HG03565 (cell line): ENCODE data around the gene MYO5B.

Source experiments
- ATAC-seq: cut with Tn5 transposase; IDR thresholded peaks from one replicate; pipeline ENCODE4 v1.9.1; 2021; ENCODE audit warnings: mild to moderate bottlenecking, moderate library complexity; ENCODE audit not compliant: unreplicated experiment

The MYO5B gene

DNA sequence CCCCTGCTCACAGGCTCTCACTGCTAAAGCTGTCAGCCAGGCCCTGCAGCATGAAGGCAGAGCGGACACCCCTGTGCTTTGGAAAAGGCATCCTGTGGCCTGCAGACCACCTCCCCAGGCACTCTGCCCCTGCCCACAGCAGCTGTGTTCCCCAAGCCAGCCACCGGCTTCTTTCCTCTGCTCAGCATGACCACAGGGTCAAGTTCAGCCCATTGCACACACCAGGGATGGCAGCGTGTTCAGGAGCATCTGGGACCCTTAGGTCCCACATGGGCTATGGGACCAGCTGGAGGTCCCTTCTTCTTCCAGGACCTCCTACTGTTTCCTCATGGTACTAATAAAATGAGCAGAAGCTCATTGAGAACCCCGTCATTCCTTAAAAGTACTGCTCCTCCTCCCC lies 263.2 kb downstream of the MYO5B start:
- no peak for ATAC-seq

DNA sequence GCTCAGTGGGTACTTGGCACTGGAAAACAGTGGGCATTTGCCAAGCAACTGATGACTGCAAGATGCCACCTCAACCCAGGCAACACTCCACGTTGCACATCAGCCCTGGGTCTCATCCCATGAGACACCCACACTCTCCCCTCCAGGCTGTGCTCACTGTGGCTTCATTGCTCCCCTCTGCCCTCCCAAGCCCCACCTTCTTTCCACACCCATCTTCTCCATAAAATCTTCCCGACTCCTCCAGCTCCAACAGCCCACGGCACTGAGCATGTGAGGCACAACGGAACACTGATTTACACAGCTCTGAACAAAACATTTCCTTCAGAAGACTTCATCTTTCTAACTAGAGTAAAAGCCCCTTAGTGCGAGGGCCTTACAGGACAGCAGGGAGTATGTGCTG lies 263.8 kb downstream of the MYO5B start:
- ATAC-seq = no peak

DNA sequence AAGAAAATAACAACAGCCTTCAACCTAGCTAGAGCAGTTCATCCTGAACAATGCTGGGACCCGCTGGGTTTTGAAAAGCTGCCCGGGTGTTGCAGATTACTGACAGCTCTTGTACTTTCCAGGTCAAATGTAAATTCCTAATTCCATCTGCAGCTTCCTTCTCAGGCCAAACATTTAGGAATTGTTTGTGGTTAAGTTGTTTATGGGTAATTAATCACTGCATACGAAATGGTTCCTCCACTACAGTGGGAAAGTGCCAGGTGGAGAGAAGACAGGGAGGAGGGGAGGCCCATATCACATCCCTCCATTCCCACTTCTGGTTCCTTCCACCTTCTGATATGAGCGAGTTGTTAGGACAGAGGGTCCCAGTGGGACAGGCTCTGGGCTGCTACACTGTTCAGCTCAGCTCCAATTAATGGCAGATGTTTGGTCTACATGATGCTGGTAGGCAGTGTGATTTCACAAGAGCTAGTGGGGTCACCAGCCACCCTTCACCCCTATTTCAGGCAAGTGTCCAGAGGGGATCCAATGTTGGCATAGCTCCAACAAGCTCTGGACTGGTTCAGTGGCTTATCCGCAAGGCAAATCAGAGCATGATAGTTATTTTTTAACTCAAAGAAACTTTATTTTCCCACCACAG lies 268.7 kb downstream of the MYO5B start:
- no peak for ATAC-seq

DNA sequence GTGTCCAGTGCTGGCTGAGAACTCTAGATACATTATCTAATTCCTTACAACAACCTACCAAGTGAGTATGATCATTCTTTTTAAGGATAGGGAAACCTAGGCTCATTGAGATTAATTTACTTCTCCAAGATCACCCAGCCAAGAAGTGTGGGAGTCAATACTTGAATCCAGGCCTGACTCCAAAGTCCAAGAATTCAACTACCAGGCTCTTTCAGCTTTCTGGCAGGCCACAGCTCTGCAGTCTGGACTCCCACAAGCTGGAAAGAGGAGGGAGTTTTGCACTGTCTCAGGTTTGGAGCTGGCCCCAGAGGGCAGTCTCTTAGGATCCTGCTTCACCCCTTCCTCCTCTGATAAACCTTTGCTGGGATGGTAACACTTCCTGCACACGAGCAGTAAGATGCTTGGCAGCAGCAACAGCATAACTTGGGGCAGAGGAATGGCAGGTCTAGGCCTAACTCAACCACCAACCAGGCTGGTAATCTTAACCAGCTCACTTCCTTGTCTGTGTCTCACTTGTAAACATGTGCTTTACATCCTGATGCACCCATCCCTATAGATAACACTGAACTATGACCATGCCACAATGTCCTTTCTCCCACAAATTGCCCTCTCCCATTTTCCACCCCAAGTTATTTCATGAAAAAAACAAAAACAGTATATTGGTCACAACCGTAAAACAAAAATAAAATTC lies 270.5 kb downstream of the MYO5B start:
- no peak for ATAC-seq

DNA sequence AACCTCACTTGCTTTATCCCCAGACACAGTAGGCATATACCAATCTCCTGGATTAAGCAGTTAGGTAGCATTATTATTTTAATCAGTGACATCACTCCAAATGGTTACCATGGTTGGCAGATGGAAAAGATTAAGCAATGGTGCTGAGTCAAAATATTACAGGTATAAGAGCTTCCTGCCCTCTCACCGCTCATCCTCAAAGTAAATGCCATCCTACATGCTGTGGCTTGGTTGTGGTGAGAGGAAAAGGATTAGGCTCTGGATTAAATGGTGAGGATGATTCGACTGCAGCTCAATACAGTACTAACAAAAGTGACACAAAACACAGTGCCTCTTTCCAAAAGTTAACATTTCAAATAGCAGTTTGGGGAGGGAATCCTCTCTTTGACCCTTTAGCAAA lies 272.7 kb downstream of the MYO5B start:
- no peak for ATAC-seq

DNA sequence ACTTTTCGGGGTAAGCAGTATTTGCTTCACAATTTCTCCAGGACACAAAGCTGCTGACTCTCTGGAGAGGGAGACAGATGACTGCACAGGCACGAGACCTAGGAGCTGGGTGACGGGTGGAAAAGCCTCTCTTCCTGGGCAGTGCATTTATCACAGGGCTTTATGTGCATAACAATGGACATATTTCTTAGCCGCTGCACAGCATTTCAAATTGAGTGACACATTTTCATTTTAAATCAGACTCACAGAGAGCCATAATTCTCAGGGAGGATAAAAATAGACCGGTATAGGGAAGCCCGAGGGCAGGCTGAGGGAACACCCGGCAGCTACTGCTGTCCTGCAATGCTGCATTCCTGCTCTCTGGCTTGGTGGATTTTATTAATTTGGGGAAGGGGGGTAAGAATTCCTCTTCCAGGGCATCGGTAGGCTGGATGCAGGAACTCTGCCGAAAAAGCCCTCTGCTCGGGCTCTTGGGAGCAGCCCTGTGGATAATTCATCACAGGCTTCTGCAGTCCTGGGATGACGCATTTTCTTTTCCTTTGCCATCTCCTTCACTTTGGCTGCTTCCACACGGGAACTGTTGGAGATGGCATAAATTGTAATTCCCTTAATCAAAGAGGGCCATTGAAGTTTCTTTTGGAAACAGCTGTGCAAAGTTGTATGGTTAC lies 273.5 kb downstream of the MYO5B start:
- ATAC-seq = no peak

DNA sequence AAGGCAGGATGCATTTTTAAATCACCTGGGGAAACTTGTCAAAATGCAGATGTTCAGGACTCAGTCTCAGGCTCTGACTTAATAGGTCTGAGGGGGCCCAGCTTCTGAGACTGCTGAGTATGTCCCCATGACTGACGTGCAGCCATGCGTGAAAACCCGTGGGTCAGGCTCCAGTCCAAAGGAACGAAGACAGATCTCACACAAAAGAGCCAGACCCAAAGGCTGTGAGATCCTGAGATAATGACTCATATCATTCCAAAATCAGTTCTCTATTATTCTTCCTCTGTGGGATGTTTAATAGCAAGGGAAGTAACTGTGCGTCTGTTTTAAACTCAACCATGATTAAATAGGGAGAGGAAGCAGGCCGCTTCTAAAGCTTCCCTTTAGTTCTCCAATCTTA lies 274.2 kb downstream of the MYO5B start:
- ATAC-seq = no peak

DNA sequence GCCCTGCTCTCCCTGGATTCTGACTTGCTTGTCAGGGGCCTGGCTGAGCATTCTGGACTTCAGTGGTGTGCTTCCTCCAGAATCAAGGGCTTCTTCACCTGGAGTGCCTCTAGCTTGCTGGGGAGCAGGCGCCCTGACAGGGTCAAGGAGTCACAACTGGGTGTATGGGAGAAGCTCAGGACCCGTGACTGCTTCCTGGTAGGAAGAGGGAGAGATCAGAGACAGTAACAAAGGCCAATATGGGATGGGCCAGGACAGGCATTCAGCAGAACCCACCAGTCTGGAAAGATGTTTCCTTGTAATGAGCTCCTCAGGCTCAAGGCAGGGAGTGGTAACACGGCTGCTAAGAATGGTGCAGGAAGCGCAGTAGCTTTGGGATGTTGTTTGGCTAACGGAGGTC lies 277.2 kb downstream of the MYO5B start:
- no peak for ATAC-seq

DNA sequence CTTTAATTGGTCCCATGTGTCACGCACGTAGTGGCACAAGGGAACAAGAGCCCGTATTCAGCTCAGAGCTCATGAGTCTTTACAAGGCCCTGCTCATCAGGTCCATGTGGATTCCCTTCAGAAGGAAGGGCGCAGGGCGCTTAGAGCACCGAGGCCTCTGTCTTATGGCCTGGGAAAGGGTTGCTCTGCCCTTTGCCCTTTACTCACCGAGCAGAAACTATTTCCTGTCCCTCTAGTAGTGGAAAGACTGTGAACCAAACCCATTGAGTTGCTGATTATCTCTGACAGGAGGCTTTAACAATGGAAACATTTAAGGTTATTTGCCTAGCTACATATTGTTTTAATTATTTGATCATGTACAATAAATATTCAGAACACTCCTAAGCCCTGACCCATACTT lies 279.6 kb downstream of the MYO5B start:
- no peak for ATAC-seq

DNA sequence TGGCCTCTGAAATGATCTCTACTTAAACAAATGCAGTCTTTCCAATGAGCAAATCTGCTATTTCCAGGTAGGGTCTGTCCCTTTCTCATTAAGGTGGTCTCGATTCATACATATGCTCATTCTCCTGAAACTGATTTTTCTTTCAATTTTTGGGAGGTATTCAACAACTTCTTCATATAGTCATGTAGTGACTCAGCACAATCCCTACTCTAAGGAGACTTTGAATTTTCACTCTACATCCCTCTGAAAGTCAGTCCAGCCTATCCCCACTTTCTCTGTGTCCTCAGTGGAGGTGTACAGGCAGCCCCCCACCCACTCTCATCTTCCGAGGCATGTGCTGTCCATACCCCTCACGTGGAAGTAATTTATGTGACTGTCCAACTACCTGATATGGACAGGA lies 281.7 kb downstream of the MYO5B start:
- ATAC-seq = no peak

DNA sequence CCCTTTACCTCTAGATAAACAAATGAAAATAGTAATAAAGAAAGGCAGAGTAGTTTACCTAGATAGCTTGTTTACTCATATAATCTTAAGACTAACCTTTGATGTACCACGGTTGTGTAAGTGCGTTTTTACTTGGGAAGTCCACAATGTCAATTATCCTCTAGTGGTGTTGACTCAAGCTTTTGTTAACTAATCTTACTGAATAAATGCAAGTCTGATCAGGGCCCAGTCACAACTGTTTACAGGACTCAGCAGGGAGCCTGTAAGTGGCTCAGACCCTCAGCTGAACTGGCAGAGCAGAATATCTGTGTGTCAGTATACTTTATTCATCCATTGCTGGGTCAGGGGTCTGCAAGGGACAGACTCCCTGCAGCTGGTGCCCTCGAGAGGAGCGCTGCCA lies 283.5 kb downstream of the MYO5B start:
- ATAC-seq = no peak

DNA sequence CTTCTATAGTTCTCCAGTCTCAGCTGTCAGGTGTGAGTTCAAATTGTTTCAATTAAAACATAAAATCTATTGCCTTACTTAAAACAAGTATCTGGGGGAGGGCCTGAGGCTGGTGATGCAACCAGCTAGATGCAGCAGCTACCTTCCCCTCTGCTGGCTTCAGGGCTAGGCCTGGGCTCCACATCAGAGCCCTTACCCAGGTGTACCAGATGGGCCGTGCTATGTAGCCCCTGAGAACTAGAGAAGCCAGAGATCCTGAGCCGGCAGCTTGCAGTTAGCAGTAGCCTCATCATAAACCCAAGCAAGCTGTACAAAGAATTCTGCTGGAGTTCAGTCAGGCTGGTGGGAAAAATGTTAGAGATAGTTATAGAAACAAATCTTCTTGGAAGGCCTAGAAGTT lies 284.0 kb downstream of the MYO5B start:
- ATAC-seq = no peak

DNA sequence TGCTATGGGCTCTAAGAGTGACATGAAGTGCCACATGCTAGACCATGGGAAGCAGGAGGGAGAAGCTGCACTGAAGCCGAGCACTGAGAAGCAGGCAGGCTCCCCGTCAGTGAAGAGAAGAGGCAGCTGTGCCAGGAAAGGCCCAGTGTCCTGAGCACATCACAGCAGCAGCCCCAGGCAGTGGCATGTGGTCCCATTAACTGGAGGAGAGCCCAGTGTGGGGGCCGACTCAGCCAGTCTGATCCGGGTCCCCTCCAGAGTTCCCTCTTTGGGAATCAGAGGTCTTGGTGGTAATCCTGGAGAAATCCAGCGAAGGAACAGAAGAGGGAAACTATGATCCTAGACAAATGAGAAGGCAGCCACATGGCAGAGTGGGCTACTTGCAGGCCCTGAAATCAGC lies 284.9 kb downstream of the MYO5B start:
- no peak for ATAC-seq

DNA sequence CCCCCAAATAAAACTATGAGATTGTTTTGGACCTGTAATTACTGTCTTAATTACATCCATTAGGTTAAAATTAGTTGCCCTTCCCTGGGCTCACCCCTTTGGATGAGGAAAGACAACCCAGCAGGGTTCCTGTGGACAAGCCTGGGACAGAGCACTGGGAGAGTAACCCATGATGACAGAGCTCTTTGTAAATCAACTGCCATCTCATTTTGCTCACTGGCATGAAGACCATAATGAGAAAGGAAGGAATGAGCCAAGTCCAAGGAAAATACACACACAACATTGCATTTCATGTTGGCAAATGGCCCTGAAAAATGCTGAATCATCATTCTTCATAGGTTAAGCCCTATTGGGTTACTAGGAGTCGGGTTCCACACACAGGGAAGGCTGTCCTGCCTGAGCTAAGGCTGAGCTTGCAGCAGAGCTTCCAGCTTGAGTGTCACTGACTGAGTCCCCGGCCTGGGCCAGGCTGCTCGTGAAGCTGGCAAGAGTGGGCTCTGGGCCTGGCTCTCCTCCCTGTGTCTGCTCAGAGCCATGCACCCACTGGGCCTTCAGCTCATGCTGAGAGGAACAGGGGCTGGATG lies 287.5 kb downstream of the MYO5B start:
- ATAC-seq = no peak

DNA sequence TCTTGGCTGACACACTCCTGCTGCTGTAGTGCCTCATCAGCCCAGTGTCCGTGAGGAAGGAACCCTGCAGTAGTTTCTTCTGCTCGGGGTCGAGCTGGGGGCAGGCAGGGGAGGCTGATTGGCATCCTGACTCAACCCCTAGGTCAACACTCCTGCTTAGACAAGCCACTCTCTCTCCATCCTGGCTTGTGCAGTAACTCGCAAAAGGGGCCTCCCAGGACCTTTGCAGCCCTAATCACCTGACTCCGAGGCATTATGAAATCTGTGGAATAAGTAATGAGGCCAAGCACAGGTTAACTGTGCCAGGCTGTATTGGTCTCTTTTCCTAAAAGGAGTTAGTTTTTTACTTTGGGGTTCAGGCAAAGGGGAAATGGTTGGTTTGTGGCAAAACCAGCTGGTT lies 289.2 kb downstream of the MYO5B start:
- no peak for ATAC-seq

DNA sequence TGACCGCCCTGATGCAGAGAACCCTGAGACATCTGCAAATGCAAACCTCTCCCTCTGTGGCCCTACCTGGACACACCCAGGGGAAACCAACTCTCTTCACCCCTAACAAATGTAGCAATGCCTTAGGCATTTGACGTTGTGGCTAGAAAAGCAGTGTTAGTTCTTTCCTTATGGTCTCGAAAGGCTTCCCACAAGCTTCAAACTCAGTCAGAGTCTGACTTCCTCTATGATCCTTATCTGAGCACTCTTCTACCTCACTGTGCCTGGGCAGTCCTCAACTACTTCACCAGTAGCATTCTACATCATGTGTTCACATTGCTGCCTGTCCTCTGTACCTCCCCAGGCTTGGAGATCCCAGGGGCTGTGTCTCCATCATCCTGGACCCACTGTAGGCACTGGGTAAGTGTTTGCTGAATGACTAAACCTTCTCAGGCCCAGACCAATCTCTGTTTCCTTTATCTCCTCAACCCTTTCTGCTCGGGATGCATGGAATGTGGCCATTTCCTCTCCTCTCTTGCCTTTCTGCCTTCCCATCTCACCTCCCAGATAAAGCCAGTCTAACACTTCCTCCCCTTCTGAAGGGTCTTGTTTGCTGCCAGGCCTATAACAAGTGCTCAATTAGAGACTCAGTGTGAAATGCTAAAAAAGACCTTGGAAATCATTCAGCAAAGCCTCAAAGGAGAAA lies 289.9 kb downstream of the MYO5B start:
- ATAC-seq = no peak

DNA sequence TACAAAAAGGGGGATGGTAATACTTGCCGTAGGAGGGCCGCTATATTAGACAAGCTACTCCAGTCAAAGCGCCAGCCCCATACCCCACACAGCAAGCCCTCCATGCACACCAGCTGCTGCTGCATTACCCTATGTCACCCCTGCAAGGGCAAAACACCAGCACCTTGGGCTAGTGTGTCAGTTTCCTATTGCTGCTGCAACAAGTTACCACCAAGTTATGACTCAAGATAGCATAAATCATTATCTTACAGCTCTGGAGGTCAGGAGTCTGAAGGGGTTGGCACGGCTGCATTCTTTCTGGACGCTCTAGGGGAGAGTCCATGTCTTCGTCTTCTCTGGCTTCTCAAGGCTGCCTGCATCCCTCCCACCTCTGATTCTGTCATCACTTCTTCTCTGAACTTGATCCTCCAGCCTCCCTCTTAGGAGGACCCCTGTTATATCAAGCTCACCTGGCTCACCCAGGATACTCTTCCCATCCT lies 293.0 kb downstream of the MYO5B start:
- ATAC-seq = no peak

DNA sequence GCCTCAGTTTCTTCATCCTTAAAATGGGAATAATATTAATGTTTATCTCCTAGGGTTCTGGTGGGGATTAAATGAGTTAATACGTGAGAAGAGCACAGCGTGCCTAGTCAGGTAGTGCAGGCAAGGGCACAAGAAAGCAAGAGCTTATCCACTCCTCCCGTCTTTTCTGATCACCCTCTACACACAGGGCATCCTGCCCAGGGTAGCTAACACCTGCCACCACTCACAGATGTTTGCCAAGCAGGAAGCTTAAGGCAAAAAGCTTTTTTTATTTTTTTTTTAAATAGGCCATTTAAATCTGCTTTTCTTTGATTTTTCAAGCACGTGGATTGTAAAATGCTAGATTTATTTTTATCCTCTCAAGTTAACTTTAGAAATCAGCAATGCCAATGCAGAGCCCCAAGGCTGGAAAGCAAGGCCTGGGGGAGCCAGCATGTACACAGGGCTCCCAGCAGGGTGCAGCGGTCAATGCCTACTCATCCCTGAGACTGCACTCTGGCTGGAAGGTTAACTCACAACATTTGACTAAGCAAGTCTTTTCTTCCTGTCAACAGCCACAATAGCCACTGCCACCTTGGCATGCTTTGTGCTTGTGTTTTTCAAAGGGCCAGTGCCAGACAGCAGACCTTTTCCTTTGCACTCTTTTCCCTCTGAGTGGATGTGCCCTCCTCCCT lies 295.2 kb downstream of the MYO5B start:
- no peak for ATAC-seq

DNA sequence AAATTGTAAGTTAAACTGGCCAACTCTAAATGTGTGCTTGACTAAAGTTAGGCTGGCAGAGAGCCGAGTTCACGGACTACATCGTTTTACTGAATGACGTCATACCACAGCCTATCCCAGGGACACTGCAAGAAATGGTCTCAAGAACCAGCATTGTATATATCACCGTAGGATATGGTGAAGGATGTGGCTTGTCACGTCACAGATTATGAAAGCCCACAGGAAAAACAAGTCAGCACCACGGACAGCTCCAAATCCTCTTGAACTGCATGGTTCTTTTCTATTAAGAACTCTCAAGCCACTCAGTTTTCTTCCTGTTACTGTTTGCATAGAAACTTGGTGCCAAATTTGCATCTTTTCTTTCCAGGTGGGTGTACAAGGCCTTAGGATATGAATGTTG lies 296.5 kb downstream of the MYO5B start:
- ATAC-seq = no peak

DNA sequence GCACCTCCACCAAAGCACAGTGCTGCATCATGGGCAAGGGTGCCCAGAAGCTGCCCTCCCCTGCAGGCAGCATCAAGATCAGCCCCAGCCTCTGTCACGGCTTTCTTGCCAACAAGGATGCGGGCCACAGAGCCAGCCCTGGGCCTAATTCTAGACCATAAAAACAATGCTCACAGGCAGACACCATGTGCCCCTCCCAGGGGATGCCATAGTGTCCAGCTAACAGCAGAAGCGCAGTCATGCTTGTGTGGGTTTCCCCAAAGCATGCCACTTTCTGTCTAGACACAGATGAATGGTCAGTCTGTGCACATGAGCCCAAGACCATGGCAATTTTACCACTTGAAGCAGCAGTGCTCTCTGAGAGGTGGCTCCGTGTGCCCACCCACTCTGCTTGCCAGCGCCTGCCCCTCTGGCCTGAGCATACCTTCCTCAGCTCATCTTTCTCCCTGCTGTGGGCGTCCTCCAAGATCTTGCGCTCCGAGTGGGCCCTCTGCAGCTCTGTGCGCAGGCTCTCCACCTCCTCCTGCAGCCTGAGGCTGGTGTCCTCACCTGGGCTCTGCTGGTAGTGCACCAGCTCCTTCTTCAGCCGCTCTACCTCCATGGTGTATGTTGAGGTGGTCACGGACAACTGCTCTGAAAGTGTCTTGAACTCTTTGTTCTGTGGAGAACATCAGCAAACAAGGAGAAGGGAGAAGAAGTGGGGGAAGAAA lies 300.3 kb downstream of the MYO5B start:
- ATAC-seq = no peak
